Limb (tissue), 2 donors: ENCODE data around the gene CFAP299.

Source experiments
- DNase-seq, 2 donors: peaks; one replicate each; pipeline ENCODE4 v3.0.0-alpha.2; 2016; ENCODE audit errors: extremely low spot score in 2 of 2

The CFAP299 gene

GRCh38 chr4:80809039-80809729, 473.7 kb downstream of the CFAP299 start:
- DNase-seq, result no peak

- no peak for DNase-seq
These were observed 475.9 kb downstream of the CFAP299 start for GRCh38 chr4:80811406-80811805.

DNA sequence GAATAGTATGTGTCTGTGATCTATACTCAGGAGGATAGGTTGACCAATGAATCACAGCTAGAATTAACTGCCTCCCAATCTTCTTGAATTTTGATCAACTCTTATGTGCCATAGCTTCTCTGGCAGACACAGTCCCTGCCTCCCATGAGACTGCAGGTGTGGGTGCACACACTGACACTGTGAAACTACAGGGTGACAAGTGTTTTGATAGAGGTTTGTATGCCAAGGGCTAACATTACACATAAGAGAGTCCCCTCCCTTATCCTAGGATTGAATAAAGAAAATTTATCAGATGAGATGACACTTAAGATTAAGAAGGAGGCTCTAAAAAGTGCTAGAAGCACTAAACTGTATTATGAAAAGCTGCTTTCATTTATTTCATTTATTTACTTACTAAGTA, 476.6 kb downstream of the CFAP299 start:
- DNase-seq, result no peak

DNA sequence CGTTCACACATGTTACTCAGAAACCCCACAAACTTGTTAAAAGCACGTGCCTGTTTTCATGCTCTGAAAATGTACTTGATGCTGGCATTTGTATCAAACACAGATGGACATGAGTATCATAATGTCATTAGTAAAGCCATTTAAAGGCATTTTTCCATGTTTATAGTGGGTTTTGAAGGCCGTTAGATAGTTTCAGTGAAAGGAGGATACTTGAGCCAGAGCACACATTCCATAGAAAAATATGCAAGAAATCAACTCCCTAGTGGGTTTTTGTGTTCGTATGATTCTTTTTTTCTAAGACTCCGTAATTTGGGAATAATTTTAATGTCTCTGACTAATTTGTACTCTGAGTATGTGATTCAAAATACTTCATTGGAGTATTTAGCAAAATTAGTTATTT, 478.7 kb downstream of the CFAP299 start:
- no peak for DNase-seq

- no peak for DNase-seq
These were observed 496.1 kb downstream of the CFAP299 start for GRCh38 chr4:80831383-80832361.

GRCh38 chr4:80839281-80839680, 503.8 kb downstream of the CFAP299 start:
- DNase-seq, result no peak

DNA sequence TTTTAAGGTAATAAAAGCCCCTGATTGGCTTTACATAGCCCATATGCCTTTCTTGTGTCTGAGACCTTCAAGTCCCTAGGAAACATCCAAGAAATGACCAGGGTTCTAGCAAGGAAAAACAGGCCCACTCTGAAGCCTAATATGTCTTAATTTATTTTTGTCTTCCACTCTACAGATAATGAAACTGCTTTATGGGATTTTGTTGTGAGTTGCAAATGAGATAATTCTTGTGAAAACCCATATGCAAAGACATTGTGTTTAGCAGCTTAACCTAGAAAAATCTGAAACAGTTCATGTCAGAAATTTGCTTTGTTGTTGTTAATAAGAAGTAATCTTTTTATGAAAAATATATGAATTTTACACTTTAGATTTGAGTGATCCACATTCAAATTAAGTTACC, 504.3 kb downstream of the CFAP299 start:
- DNase-seq, result no peak

GRCh38 chr4:80840396-80840795, 504.9 kb downstream of the CFAP299 start:
- no peak for DNase-seq

GRCh38 chr4:80841587-80842281, 506.2 kb downstream of the CFAP299 start:
- DNase-seq, result no peak

DNA sequence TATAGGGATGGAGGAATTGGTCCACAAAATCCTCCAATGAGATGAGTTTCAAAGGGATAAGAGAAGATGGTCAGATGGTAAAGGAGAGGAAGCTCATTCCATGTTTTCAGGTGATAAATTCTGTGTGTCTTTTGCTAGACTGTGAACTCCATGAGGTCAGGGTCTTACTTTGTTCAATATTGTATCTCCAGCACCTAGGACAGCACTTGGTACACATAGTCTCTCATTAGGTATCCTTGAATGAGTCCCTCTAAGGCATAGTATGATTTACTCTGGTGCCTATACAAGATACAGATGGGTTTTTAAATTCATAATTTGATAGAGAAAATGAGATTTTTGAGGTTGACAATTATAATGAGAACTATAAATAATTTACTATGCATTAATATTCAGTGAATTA, 510.7 kb downstream of the CFAP299 start:
- DNase-seq, result no peak

- no peak for DNase-seq
These were observed 516.5 kb downstream of the CFAP299 start for GRCh38 chr4:80852061-80852460.

GRCh38 chr4:80873571-80873970, 538.0 kb downstream of the CFAP299 start:
- no peak for DNase-seq

GRCh38 chr4:80874979-80875378, 539.4 kb downstream of the CFAP299 start:
- DNase-seq, result no peak

DNA sequence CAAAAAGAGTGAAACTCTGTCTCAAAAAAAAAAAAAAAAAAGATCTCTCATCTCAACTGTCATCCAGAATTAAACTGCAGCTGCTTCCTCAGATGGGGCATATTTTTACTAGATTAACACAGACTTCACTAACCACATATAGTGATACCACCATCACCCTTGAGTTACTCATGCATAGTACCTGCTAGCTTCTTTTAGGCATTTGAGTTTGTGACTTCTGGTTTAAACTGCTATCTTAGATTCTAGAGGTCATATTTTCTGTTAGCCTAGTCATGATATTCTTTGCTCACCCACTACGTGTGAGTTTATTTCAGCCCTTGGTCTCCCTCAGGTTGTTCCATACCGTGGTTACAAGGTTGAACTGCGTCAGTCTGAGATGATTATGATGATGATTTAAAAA, 540.1 kb downstream of the CFAP299 start:
- no peak for DNase-seq

DNA sequence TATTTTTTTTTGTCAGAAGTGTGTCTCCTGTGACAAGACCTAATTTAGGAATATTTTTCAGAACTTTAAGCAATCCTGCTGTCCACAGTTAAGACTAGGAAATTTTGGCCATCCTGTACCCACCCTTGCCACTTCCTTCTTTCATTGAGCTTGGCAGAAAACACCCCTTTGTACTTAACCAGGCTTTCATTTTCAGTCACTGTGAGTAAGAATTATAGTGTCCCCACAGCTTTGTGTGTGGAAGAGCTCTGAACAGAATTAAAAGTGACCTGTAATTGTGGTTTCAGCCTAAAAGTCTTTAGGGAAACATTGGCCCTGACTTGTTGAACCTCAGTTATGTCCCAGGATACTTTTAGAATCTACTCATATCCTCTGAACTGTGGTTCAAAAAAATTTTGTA, 541.3 kb downstream of the CFAP299 start:
- DNase-seq, result no peak

DNA sequence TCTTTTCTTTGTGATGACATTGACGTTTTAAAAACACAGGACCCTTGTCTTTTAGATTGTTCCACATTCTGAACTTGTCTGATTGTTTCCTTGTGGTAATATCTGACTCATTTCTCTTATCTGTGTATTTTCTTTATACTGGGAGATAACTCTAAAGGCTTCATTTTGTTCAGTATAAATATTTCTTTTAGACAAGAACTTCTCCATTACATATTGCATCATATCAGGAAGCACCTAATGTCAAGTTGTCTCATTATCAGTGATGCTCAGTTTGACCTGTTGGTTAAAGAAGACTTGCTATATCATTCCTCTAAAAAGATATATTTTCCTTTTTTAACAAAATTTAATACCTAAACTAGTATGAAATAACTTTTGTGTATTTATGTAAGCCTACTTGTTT, 542.7 kb downstream of the CFAP299 start:
- no peak for DNase-seq

DNA sequence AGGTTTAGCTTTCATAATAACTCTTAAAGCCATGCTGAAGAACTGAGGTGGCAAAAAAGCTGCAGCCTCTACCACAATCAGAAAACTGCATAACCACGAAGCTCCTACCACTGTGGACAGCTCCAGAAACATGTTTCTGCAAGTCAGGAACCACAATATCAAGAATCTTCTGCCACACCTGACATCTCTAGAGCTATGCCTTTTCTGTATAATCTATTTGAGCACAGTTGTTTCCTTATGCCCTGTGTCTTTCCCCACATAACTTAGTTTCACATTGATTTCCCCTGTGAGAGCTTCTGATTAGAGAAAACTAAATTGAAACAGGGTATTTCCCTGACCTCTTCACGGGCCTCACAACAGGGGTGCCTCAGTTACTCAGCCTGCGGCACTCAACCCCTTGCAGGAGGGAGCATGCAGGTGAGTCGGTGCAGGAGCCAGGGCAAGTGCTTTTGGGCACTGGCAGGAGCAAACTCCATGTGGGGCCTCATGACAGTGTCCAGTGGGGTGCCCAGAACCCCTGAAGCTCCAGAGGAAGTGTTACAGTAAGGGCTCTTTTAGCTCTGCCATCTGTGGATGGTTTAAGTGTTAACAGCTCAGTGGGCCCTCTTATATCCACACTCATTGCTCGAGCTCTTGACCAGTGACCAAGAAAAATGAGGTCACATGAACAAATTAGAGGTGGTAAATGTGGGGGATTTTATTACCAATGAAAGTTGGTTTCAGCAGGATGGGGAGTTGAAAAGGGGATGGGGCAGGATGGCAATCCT, 562.2 kb downstream of the CFAP299 start:
- DNase-seq, result no peak

DNA sequence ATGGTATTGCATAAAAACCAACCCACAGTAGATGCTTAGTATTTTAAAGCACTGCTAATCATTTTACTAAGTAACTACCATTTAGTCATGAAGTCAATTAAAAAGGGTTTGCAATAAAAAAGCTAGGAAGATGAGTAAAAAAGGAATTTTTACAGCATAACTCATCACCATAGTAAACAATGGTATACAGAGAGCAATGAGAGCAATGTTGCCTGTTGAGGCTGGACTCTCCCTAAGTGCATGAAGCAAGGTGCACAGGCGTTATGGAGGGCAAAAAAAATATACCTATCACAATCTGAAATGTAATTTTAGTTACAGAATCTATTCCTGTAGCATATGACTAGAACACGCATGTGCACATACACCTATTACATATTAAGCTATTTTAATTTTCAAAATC, 565.4 kb downstream of the CFAP299 start:
- DNase-seq, result no peak

GRCh38 chr4:80903020-80903419, 567.5 kb downstream of the CFAP299 start:
- DNase-seq, result no peak

DNA sequence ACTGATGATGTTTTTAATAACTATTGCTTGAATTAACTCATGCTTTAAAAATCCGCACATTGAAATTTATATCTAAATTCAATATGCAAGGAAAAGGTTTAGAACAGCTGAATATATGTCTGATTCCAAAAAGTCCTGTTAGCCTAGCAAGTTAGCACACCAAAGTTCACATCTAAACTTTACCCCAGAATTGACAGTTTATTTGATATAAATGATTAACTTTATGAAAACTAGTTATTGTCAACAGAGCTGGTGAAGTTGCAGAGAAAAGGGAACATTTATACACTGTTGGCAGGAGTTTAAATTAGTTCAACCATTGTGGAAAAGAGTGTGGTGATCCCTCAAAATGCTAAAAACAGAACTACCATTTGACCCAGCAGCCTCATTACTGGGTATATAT, 574.4 kb downstream of the CFAP299 start:
- DNase-seq, result no peak

DNA sequence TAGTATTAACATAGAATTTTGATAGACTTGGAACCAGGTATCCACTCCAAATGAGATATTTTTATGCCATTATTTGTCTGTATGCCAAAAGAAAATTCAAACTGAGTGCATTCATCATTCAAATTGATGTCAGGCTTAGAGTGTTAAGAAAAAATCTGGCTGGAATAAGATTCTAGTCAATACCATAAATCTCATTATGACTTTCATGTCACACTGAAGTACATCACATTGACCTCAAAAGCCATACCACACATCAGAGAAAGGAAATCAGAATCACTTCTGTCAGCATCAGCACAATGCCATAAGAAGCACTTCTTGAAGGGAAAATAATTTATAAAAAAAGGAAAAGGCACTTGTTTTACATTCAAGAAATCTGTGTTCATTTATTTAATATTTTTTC, 575.9 kb downstream of the CFAP299 start:
- no peak for DNase-seq
